Amniotic stem cell (primary cell): ENCODE data around the gene ZNF521.

Source experiments
- DNase-seq: peaks from one replicate; lab custom pipeline; 2025; lab: John Stamatoyannopoulos, UW

ZNF521 gene

GRCh38 chr18:25029802-25030201 is 322.2 kb downstream of the ZNF521 start:
- no peak for DNase-seq

- no peak for DNase-seq
These were observed 332.0 kb downstream of the ZNF521 start for GRCh38 chr18:25019931-25020330.

GRCh38 chr18:25019086-25019860 is 332.7 kb downstream of the ZNF521 start:
- no peak for DNase-seq

GRCh38 chr18:25016666-25017065 is 335.3 kb downstream of the ZNF521 start:
- no peak for DNase-seq

- no peak for DNase-seq
These were observed 335.8 kb downstream of the ZNF521 start for GRCh38 chr18:25016181-25016580.
